B cell (primary cell): ENCODE measurements around the gene EIF5A.

Experiments
- CTCF ChIP-seq: fragments of 200-600 bp; IDR thresholded peaks from one replicate; pipeline ENCODE4 v1.8.0; 2022; ENCODE audit warnings: antibody characterized with exemption, mild to moderate bottlenecking
- EZH2 ChIP-seq: IDR thresholded peaks from 2 replicates; pipeline ENCODE4 v1.6.1; 2012; ENCODE audit warnings: borderline replicate concordance, low read depth, mild to moderate bottlenecking, moderate library complexity, low read length; ENCODE audit not compliant: insufficient read depth, poor library complexity, severe bottlenecking

GRCh38 chr17:7290685-7291084 is 16.7 kb upstream of the EIF5A start:
- TF ChIP-seq CTCF (no peak), EZH2 (no peak)
